CD4-positive, alpha-beta T cell treated with Interleukin-10 for 1 hour (primary cell): ENCODE data around the gene PRR14L.
"Not testable (repeated sequence)": the region's sequence is repeated elsewhere in the genome, so short reads cannot be mapped to it uniquely, and the experiment has no call there.

ENCODE experiments used
- DNase-seq: peaks from one replicate; pipeline ENCODE4 v3.0.0-alpha.2; 2020

Gene PRR14L

GRCh38 chr22:31749636-31750364 lies at the start of gene PRR14L:
Gene PRR14L, minus strand, starts transcription at chr22:31750132. Its CDS starts 11,272 bp downstream, at chr22:31738860.
- peak; percentile 98 for DNase-seq

- DNase-seq: not testable (repeated sequence)
Measured at GRCh38 chr22:31799358-31799757, 49.4 kb upstream of the PRR14L start.

- DNase-seq: no peak
Measured at GRCh38 chr22:31790240-31790639, 40.3 kb upstream of the PRR14L start.

- no peak for DNase-seq
Measured at GRCh38 chr22:31789803-31790202, 39.9 kb upstream of the PRR14L start.

- DNase-seq: no peak
Measured at GRCh38 chr22:31776231-31776630, 26.3 kb upstream of the PRR14L start.

GRCh38 chr22:31773416-31773815 lies 23.5 kb upstream of the PRR14L start:
- DNase-seq: no peak

GRCh38 chr22:31768422-31769059 lies 18.6 kb upstream of the PRR14L start:
- no peak for DNase-seq

- DNase-seq: no peak
Measured at GRCh38 chr22:31764785-31765184, 14.9 kb upstream of the PRR14L start.

- not testable (repeated sequence) for DNase-seq
Measured at GRCh38 chr22:31758860-31759259, 8.9 kb upstream of the PRR14L start.

- DNase-seq: no peak
Measured at GRCh38 chr22:31757265-31757664, 7.3 kb upstream of the PRR14L start.

GRCh38 chr22:31754813-31755212 lies 4.9 kb upstream of the PRR14L start:
- DNase-seq: no peak

- DNase-seq: peak; percentile 97
Measured at GRCh38 chr22:31753634-31754501, 3.9 kb upstream of the PRR14L start, which contains the start of gene DEPDC5. Gene DEPDC5, plus strand, starts transcription at chr22:31754019. Its CDS starts 903 bp downstream, at chr22:31754922.

GRCh38 chr22:31753005-31753633 lies 3.2 kb upstream of the PRR14L start:
- DNase-seq: no peak

- no peak for DNase-seq
Measured at GRCh38 chr22:31752096-31752847, 2.3 kb upstream of the PRR14L start.

- no peak for DNase-seq
Measured at GRCh38 chr22:31750365-31751284, 693 bp upstream of the PRR14L start.

- DNase-seq: no peak
Measured at GRCh38 chr22:31748490-31748889, 1.4 kb downstream of the PRR14L start.

GRCh38 chr22:31747441-31747840 lies 2.5 kb downstream of the PRR14L start:
- DNase-seq: no peak

GRCh38 chr22:31743871-31744270 lies 6.1 kb downstream of the PRR14L start:
- DNase-seq: no peak

GRCh38 chr22:31742682-31743081 lies 7.2 kb downstream of the PRR14L start:
- DNase-seq: no peak

GRCh38 chr22:31742115-31742514 lies 7.8 kb downstream of the PRR14L start:
- DNase-seq: no peak

GRCh38 chr22:31740314-31740713 lies 9.6 kb downstream of the PRR14L start:
- not testable (repeated sequence) for DNase-seq
